GM19240 (cell line): Measurements from ENCODE around the gene THOP1.

Experiments used
- DNase-seq: peaks from one replicate; pipeline ENCODE4 v3.0.0; 2011; ENCODE audit warnings: low spot score; ENCODE audit not compliant: insufficient read length

Gene THOP1

DNA sequence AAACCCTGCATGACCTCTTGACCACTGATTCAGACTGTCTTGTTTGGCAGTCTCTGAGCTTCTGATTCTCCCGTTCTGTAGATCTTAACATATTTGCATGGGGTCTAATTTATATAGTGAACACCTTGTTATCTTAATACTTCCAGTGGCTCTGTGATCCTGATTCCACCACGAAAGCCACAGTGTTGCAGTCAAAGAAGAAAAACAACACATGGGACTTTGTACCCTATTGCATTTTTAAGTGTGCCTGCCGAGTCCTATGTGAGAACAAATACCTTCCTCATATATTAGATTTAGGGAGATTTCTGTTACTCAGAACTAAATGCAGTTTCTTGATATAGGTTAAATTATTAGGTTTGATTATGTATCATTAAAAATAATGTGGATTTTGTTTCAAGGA, 69.5 kb downstream of the THOP1 start:
- DNase-seq = no peak

DNA sequence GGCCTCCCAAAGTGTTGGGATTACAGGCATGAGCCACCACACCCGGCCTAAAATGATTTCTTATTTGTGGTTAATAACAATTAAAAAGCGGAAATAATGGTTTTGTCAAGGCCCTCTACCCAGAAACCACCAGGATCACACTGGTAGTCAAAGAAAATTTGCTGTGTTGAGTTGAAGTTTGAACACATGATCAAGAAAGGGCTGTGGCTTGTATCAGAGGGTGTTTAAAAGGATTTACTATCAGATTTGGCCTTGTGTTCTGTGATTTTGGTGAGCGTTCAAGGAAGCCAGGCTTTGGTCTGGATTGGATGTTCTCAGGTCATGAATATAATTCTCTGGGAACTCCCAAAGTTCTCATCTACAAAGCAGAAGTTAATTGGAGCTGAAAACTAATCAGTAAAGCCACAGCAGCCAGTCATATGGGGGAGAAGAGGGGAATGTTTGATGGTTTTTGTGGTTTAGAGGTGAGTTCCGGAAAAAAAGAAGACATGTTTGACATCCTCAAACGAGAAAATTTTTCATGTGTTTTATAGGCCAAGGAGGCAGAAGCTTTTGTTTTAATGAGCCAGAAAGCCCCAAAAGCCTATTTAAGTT, 71.3 kb downstream of the THOP1 start:
- no peak for DNase-seq

GRCh38 chr19:2858864-2859263, 73.6 kb downstream of the THOP1 start:
- DNase-seq = no peak

DNA sequence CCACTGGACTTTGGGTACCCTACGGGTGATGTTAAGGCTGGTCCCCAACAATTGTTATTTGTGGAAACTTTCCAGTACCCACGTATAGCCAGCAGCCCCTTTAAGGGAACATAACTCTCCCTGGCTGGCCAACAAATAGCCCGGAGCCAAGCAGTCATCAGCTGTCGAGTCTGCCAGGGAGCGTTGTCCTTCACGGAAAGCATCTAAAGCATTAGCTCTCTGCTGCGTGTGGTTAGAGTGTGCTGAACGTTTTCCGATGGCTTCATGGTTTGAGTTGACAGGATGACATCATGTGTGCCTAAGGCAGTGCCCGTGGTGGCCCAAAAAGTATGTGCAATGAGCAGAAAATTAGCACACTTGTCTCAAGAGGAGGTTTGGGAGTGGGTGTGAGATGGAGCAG, 78.5 kb downstream of the THOP1 start:
- DNase-seq = no peak
